OCI-LY3 (cell line): ENCODE measurements around the gene CFAP69.

Experiments used
- CTCF ChIP-seq: fragments of 200-600, 300-600 bp; sonication (generic); IDR thresholded peaks from 2 replicates; pipeline ENCODE4 v1.5.1; 2014; ENCODE audit warnings: antibody characterized with exemption, low read length, low read depth
- EZH2phosphoT487 ChIP-seq: fragments of 200-600 bp; shearing (Covaris generic); IDR thresholded peaks from 2 replicates; pipeline ENCODE4 v1.6.1; 2018; ENCODE audit warnings: antibody characterized with exemption, mixed run types, low read depth

GRCh38 chr7:90246171-90246570 is 1.2 kb downstream of the CFAP69 start:
- no peak for TF ChIP-seq CTCF
- no peak for TF ChIP-seq EZH2phosphoT487
